Measurements from ENCODE around the gene ANK3. TPM values are rescaled to one million over a fixed set of nuclear protein-coding genes. Genes with fewer than 3 reads are reported as not detected.

Gene ANK3
- total RNA-seq, 2 experiments from 2014 or later: 60.5 to 61.9 TPM

- Mint-ChIP-seq H3K36me3 (ENCODE audit: low read depth) (no peaks in the 10 kb centered on the region), H3K27me3 (no peaks in the 10 kb centered on the region), H3K27ac (no peak overlapping the region), H3K4me1 (ENCODE audit: low read depth) (peaks cover 31% of the 10 kb centered on the region), H3K9me3 (no peaks in the 10 kb centered on the region), H3K4me3 (no peak overlapping the region)
- no peak for DNase-seq
- Histone ChIP-seq H3K9me3 (ENCODE audit: control insufficient read depth in 1 of 2, insufficient read depth in 1 of 2, low read length in 2 of 2) (no peaks in the 10 kb centered on the region), H3K27me3 (ENCODE audit: control insufficient read depth in 1 of 2, insufficient read depth in 2 of 2, low read length in 2 of 2) (no peaks in the 10 kb centered on the region), H3K4me3 (ENCODE audit: low read length) (no peak overlapping the region), H3K27ac (ENCODE audit: low read depth in 1 of 2, low read length in 2 of 2) (no peak overlapping the region), H3K4me1 (ENCODE audit: insufficient read depth, low read length) (no peaks in the 10 kb centered on the region), H3K36me3 (ENCODE audit: insufficient read depth, low read length) (no peaks in the 10 kb centered on the region)
- ChIA-PET CTCF (no interaction called here), POLR2A (interaction anchor here (1.1 kb wide), 1 partner anchor 10 kb away, joined by 3 read pairs; no protein-coding TSS in a partner anchor)
- TF ChIP-seq, protein P1, sequence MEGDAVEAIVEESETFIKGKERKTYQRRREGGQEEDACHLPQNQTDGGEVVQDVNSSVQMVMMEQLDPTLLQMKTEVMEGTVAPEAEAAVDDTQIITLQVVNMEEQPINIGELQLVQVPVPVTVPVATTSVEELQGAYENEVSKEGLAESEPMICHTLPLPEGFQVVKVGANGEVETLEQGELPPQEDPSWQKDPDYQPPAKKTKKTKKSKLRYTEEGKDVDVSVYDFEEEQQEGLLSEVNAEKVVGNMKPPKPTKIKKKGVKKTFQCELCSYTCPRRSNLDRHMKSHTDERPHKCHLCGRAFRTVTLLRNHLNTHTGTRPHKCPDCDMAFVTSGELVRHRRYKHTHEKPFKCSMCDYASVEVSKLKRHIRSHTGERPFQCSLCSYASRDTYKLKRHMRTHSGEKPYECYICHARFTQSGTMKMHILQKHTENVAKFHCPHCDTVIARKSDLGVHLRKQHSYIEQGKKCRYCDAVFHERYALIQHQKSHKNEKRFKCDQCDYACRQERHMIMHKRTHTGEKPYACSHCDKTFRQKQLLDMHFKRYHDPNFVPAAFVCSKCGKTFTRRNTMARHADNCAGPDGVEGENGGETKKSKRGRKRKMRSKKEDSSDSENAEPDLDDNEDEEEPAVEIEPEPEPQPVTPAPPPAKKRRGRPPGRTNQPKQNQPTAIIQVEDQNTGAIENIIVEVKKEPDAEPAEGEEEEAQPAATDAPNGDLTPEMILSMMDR (IDR thresholded peaks at IDR 0.05): no peak
- intact Hi-C loops (cut with DNase I, micrococcal nuclease): no loop called here
- ATAC-seq (ENCODE audit: poor library complexity): no peak
These were observed 40.2 kb downstream of the ANK3 start for GRCh38 chr10:60349426-60349825.

GRCh38 chr10:60348982-60349381 lies 40.7 kb downstream of the ANK3 start:
- Mint-ChIP-seq H3K4me3 (no peak overlapping the region), H3K27me3 (no peaks in the 10 kb centered on the region), H3K9me3 (no peaks in the 10 kb centered on the region), H3K4me1 (ENCODE audit: low read depth) (peaks cover 34% of the 10 kb centered on the region), H3K27ac (no peak overlapping the region), H3K36me3 (ENCODE audit: low read depth) (no peaks in the 10 kb centered on the region)
- ChIA-PET POLR2A (no interaction called here), CTCF (no interaction called here)
- no peak overlapping the region for H3K4me3 ChIP-seq (ENCODE audit: low read length)
- H3K27ac ChIP-seq (ENCODE audit: low read depth in 1 of 2, low read length in 2 of 2): no peak overlapping the region
- intact Hi-C loops (cut with DNase I, micrococcal nuclease): no loop called here
- H3K9me3 ChIP-seq (ENCODE audit: control insufficient read depth in 1 of 2, insufficient read depth in 1 of 2, low read length in 2 of 2): no peaks in the 10 kb centered on the region
- H3K4me1 ChIP-seq (ENCODE audit: insufficient read depth, low read length): no peaks in the 10 kb centered on the region
- no peak for ATAC-seq (ENCODE audit: poor library complexity)
- no peaks in the 10 kb centered on the region for H3K36me3 ChIP-seq (ENCODE audit: insufficient read depth, low read length)
- TF ChIP-seq, protein P1 (IDR thresholded peaks at IDR 0.05): no peak
- no peaks in the 10 kb centered on the region for H3K27me3 ChIP-seq (ENCODE audit: control insufficient read depth in 1 of 2, insufficient read depth in 2 of 2, low read length in 2 of 2)
- no peak for DNase-seq

DNA sequence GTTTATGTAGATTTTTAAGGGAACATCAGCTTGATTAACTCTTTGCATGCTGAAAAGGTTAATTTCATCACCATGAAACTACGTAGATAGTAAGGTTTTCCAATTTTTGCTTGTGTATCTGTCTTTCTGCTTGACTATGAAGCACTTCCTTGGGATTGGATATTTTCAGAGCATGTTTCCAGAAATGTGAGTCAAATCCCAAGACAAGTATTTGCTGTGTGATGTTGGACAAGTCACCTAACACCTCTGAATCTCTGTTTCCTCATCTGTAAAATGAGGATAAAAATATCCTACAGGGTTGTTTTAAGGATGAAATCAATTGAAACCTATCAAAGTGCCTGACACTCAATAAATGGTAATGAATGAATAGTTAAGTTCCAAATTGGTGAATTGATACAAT lies 42.4 kb downstream of the ANK3 start:
- CTCF ChIA-PET: no interaction called here
- no peaks in the 10 kb centered on the region for H3K9me3 Mint-ChIP-seq
- H3K27me3 ChIP-seq (ENCODE audit: control insufficient read depth in 1 of 2, insufficient read depth in 2 of 2, low read length in 2 of 2): no peaks in the 10 kb centered on the region
- no peak overlapping the region for H3K4me3 Mint-ChIP-seq
- no peaks in the 10 kb centered on the region for H3K36me3 ChIP-seq (ENCODE audit: insufficient read depth, low read length)
- no peaks in the 10 kb centered on the region for H3K9me3 ChIP-seq (ENCODE audit: control insufficient read depth in 1 of 2, insufficient read depth in 1 of 2, low read length in 2 of 2)
- H3K4me1 ChIP-seq (ENCODE audit: insufficient read depth, low read length): no peaks in the 10 kb centered on the region
- no peaks in the 10 kb centered on the region for H3K27me3 Mint-ChIP-seq
- H3K4me1 Mint-ChIP-seq (ENCODE audit: low read depth): peaks cover 33% of the 10 kb centered on the region
- H3K36me3 Mint-ChIP-seq (ENCODE audit: low read depth): no peaks in the 10 kb centered on the region
- TF ChIP-seq, protein P1 (IDR thresholded peaks at IDR 0.05): no peak
- no peak for DNase-seq
- POLR2A ChIA-PET: no interaction called here
- no peak overlapping the region for H3K27ac Mint-ChIP-seq
- no peak for ATAC-seq (ENCODE audit: poor library complexity)
- H3K27ac ChIP-seq (ENCODE audit: low read depth in 1 of 2, low read length in 2 of 2): no peak overlapping the region
- H3K4me3 ChIP-seq (ENCODE audit: low read length): no peak overlapping the region
- intact Hi-C loops (cut with DNase I, micrococcal nuclease): no loop called here
